GM19035 (cell line): Measurements from ENCODE around the gene WWC2.

Experiments
- ATAC-seq: cut with Tn5 transposase; IDR thresholded peaks from one replicate; pipeline ENCODE4 v1.9.1; 2021; ENCODE audit not compliant: unreplicated experiment

The WWC2 gene

GRCh38 chr4:183164963-183165362 is 65.9 kb downstream of the WWC2 start:
- no peak for ATAC-seq

- no peak for ATAC-seq
Measured at GRCh38 chr4:183165376-183165775, 66.3 kb downstream of the WWC2 start.

DNA sequence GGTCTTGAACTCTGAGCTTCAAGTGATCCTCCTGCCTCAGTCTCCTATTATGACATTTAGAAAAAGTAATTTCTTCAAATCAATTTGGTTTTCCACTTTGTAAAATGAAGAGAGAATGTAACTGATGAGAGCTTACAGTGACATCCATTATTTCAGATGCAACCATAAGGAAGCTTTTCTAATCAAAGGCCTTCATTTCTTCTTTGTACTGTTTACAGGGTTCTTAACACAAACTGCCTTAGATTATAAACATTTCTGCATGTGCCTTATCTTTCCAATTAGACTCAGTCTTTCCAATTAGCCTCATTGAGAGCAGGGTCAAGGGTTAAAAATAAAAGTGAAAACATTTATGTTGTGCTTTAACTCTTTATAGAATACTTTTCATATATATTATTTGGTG is 71.8 kb downstream of the WWC2 start:
- no peak for ATAC-seq

DNA sequence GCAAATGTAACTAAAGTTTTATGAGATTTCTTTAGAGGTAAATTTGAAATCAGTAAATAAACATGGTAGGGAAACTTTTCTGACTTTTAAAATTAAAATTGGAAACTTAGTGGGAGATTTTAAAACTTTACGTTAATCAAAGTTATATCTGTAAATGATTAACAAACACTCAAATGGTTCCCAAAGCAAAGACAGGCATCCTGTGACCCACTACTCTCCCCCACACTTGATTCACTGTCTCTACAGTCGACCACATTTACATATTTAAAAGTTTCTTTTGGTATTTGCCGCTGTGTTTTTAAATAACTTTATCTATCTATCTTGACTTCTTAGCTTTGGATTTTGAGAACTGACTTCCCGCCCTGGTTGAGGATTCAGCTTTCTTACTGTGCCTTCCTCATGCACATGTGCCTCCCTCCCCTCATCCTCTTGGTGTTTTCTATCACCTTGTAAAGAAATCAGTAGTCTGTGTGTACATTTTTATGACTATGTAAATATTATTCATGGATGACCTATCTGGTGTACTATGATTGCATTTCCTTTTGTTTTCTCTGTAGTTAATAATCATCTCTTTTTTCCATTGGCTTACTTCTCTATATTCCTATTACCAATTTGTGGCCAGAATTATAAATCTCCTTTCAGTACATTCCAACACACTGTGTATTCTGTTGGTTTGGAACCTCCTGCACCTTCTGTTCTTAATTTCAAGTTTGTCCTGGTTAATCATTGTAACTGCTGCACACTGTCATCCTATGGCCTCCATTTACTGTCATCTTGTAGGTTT is 72.6 kb downstream of the WWC2 start:
- no peak for ATAC-seq

- ATAC-seq = no peak
Measured at GRCh38 chr4:183172881-183173280, 73.8 kb downstream of the WWC2 start.

GRCh38 chr4:183173580-183174526 is 74.8 kb downstream of the WWC2 start:
- ATAC-seq = no peak

DNA sequence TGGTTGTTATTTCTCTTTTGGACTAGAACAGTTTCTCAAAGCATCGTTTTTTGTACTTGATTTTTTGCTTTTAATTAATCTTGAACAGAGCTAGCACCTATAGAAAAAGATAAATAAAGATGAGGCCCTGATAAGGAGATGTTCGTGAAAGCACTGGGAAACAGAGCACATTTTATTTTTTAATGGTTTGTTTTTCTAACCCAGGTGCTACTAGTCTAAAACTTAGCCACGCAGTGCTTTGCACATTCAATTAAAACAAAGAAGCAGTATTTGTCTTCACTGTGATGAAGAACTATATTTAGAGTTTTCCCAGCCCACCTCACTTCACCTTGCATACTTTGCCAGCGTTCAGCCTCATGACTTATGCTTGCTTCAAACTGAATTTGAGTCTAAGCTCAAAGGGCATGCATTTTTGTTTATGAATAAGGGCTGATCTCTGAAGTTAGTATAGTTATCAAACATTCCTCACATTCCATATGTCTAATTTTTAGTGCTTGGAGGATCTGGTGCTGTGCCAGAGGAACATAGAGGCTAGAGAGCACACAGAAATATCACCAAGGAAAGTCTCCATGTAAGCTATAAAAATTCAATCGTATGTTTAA is 76.7 kb downstream of the WWC2 start:
- no peak for ATAC-seq

DNA sequence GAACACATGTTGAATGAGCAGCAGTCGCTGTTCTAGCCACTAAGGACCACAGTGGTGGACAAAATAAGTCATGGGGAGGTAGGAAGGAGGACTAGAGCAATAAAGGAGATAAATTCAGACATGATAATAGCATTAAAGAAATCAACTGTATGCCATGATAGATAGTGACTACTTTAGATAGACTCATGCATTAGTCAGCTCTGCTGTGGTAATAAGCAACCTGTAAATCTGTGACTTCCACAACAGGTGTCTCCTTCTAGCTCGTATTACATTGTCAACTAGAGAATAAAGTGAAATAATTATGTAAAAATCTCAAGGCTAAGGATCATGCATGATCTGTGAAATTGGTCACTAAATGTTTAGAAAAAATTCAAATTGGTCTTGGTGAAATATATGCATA is 77.9 kb downstream of the WWC2 start:
- ATAC-seq = no peak

GRCh38 chr4:183178201-183178600 is 79.1 kb downstream of the WWC2 start:
- no peak for ATAC-seq

DNA sequence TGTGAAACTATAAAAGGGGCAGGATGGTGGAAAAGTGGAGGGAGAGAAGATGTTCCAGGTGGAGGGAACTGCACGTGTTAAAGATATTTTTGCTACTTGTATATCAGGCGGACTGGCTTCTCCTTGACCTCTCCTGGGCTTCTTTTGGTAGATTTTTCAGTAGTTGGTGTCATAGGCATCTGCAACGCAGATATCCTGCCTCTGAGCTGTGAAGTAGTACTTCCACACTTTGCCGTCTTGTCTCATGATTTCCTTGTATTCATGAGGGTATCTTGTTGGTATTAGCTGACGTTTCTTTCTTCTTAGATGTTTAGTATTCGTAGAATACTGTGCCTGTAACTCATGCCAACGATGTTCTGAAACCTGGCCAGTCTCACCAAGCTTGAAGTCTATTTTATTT is 81.0 kb downstream of the WWC2 start:
- ATAC-seq = no peak

- ATAC-seq = no peak
Measured at GRCh38 chr4:183180621-183181020, 81.6 kb downstream of the WWC2 start.

DNA sequence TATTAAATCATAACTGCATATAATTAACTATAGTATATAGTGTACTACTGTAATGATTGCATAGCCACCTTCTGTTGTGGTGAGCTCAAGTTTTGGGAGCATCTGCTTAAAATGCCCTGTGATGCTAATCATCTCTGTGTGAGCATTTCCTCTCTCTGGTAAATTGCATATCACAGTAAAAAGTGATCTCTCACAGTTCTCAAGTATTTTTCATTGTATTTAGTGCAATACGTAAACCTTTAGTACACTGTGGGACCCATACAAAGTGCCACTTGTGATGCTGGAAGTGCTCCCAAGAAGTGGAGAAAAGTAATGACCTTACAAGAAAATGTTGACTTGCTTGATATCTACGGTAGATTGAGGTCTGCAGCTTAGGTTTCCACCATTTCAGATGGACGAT is 82.0 kb downstream of the WWC2 start:
- ATAC-seq = no peak

DNA sequence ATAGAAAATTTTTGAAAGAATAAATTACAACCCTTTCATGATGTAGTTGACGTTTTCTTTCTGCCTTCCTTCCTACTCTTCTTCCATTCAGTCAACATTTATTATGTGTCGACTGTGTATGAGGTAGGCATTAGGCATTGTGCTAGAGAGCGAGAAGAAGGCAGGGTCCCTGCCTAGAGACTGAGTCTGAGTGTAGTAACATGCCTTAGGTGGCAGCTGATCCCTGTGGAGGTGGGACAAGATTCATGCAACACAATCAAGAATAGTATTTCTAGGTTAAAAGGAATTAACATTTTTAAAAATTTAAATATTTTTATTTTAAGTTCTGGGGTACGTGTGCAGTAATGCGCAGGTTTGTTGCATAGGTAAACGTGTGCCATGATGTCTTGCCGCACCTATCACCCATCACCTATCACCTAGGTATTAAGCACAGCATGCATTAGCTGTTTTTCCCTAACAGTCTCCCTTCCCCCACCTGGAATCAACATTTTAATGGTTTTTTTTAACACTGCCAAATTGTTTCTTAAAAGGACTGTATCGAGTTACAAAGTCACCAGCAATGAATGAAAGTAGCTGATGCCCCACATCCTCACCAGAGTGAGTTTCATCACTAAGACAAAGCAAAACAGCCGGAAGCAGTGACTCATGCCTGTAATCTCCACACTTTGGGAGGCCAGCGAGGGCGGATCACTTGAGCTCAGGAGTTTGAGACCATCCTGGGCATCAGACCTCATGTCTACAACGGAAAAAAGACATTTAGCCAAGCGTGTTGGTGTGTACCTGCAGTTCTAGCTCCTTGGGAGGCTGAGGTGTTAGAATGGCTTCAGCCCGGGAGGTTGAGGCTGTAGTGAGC is 84.0 kb downstream of the WWC2 start:
- no peak for ATAC-seq

DNA sequence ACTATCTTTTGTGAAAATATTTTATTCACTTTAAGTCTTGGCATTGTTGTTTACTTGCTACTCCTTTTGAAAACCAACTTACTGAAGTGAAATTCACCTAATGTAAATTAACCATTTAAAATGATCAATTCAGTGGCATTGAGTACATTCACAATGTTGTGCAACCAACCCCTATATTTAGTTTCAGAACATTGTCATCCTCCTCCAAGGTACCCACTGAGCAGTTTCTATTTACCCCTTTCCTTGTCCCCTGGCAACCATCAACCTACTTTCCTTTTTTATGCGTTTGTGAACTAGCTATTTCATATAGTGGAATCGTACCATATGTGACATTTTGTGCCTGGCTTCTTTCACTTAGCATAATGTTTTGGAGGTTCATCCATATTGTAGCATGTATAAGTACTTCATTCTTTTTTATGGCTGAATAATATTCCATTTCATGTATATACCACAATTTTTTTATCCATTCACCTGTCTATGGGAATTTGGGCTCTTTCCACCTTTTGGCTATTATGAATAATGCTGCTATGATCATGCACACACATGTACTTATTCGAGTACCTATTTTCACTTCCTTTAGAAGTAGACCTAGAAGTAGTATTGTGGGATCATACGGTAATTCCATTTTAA is 85.0 kb downstream of the WWC2 start:
- ATAC-seq = no peak

- ATAC-seq = no peak
Measured at GRCh38 chr4:183185018-183185417, 86.0 kb downstream of the WWC2 start.

GRCh38 chr4:183185559-183185958 is 86.5 kb downstream of the WWC2 start:
- ATAC-seq = no peak

DNA sequence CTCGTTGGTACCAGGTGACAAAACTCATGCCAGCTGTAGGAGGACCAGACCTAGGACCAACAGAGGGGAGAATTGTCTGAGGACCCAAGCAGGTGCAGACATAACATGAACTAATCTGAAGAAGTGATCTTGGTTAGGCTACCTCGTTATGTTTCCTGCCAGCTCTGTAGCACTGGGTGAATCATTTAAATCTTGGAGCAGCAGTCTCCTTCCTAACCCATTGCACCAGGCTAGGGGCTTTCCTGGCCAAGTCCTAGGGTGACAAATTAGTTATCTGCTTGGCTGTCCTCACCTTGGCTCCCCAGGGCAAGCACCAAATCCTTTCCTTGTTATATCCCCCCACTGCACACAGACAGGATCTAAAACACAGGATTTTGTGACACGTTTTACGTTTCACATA is 87.8 kb downstream of the WWC2 start:
- ATAC-seq = no peak

GRCh38 chr4:183190900-183191527 is 92.0 kb downstream of the WWC2 start:
- no peak for ATAC-seq

- ATAC-seq = no peak
Measured at GRCh38 chr4:183191630-183192029, 92.6 kb downstream of the WWC2 start.

DNA sequence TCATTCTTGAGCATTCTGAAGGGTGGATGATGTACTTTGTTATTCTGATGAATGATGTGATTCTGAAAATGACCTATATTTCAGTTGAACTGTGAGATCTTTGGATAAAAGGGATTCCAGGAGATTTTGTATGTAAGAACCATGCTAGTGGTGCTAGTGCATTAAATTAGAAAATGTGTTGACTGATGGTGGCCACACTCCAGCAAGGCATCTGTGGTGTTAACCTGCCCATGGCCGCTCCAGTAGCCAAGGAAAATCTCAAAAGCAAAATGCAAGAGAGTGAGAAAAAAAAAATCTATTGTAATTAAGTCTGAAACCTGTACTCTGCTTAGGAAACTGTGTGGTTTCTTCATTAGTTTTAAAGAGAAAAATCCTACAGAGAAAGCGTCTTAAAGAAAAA is 93.5 kb downstream of the WWC2 start:
- no peak for ATAC-seq
